Cerebellar cortex (tissue), 1 donor: ENCODE data around the gene CA5B.
A peak's percentile ranks its signal among the peaks of the same experiment; 100 is the strongest.
"Not testable (repeated sequence)": the region's sequence is repeated elsewhere in the genome, so short reads cannot be mapped to it uniquely, and the experiment has no call there.

Experiments
- DNase-seq: peaks from one replicate; pipeline ENCODE4 v3.0.0-alpha.2; 2015; ENCODE audit warnings: low spot score

CA5B gene

DNA sequence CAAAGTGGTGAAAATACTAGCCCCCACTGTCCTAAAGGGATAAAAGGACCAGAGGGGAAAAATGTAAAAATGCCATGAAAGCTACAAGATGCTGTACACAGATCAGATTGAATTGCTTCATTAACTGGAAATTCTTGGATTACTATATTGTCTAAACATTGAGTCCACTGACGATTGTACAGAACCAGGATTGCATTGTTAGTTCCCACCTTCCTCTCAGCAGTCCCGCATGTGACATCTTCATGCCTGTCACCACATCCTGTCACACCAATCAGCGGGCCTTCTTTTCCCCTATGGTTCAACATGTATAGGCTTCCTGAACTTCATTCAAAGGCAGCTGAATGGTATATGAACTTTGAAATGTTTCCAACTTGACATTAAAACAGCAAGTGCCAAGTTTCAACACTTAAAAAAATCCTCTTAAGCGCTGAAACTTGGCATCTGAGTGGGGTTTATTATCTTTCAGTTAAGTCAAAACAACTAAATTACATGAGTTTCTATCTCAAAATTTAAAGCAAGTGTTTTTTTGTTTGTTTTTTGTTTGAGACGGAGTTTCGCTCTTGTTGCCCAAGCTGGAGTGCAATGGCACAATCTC lies 76.8 kb downstream of the CA5B start:
- no peak for DNase-seq

DNA sequence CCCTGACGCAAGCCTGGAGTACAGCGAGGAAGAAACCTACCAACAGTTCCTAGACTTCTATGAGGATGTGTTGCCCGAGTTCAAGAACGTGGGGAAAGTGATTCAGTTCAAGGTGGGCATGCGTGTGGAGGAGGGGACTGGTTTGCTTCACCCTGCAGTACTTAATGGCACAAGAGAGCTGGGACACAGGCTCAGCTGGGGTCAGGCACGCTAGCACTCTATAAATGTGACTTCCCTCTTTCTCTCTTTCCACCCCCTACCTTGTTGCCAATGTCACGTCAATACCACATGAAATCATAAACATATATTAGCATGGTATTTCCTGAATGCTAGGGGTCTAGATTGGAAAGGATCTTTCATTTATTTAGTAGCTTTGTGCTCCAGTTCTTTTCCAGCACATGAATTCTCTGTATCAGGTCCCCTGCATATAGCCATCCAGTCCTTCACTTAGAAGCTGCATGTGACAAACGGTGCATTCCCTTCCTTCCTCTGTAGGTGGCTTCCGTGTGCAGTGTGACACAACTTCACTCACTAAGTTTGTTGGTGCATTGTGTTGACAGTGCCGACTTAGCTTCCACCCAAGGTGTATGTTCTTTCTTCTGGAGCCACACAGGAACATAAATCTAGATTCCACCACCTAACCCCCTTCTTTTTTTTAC lies 77.8 kb downstream of the CA5B start:
- DNase-seq = peak; percentile 10

DNA sequence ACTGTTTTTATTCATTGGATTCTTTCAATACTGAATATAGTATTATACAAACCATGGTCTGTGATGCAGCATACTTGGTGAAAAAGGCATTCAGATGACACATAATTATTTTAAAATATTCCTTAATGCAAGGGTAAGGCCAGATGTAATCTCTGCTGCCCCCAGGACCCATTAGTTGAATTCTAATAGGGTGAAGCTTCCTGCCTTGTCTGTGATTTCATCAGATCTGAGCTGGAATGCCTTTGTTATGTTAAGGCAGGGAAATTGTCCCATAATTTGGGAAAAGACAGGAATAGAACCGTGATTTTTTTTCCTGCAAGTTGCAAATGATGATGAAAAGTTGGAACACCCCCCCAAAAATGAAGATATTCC lies 78.4 kb downstream of the CA5B start:
- no peak for DNase-seq

DNA sequence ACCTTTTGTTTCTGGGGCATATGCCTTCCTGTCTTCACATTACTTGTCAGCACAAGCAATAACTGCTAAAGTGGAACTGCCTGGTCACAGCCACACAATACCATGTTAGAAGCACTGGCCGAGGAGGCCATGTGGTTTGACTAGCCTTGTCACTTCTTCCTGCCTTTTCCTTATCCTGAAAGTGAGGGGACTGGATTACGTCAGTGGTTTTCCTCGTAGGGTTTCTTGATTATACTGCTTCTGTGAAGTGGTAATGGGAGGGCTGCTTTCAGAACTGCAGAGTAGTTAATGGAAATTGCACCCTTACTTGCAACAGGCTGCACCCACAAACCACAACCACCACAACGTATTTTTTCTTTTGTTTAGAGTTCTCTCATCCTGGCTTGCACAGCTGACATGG lies 78.8 kb downstream of the CA5B start:
- no peak for DNase-seq

DNA sequence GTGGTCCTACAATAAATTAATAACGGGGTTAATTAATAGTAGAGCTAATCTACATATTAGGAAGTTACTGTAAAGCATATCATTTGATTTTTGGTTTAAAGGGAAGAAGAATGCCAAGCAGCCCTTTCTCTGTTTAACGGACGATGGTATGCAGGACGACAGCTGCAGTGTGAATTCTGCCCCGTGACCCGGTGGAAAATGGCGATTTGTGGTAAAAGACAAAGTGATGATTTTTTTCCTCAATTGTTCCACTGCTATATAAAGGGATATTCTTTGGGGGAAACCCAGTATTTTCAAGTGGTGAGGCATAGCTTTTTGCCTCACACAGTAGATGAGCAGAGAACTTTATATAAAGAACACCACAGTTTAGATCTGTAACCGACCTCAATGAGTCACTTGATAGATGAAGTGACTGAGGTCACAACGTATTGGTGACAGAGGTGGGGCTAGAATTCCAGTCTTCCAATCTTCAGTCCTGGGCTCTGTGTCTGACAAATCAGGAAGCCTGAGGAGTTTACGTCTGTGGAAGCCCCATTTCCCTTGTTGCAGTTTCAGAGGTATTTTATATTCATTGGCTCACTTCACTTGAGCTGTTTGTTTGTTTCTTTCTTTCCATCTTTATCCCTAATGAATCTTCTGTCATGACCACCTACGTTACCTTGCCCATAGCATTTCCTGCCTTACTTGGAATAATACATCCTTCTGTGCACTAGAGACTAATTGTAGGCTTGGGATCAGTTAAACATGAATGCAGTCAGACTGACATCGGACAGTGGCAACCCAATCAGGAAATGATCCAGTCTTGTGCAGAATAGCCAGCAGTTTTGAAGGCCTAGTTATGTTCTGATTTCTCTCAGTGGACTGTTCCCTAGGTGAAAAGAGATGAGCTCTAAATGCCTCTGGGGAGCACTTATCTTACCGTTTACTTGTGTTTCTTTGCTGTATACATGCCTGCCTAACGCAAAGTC lies 82.3 kb downstream of the CA5B start:
- DNase-seq = no peak

DNA sequence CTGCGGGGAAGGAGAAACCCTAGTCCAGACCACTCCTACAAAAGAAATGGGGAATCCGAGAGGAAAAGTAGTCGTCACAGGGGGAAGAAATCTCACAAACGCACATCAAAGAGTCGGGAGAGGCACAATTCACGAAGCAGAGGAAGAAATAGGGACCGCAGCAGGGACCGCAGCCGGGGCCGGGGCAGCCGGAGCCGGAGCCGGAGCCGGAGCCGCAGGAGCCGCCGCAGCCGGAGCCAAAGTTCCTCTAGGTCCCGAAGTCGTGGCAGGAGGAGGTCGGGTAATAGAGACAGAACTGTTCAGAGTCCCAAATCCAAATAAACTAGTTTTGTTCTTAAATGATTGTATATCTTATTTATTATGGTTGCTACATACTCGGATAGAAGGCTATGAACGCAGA lies 84.9 kb downstream of the CA5B start:
- DNase-seq = no peak

DNA sequence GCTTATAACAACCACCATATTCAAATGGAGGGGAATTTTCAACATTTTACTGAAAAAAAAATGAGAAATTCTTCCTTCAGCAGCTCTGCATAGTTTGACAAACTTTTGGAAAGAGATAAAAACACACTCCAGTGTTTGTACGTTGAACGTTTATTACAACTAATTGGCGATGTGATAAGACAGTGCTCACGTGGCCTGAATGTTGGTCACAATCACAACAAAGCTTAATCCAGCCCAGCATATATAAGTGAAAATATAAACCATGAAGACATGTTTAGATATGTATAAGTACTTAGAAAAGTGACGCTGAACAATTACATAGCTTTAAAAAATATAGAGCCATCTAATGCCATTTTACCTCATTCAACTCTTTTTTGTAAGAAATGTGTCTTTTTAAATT lies 87.9 kb downstream of the CA5B start:
- no peak for DNase-seq

DNA sequence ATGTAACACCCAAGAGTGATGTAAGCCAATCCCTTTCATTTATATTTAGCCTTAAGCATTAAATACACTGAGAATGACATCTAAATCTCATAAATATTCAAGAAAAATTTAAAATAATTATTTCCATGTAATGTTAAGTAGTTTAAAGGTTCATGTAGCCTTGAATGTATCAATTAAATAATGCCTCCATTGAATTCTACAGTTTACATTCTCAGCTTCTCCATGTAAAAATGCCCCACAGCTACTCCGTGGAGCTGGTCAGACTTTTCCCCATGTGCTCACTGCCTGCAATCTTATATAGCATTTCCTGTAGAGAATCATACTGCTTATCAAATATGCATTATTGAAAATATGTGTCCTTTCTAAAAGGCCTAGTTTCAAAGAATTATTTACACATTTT lies 91.1 kb downstream of the CA5B start:
- DNase-seq = no peak

DNA sequence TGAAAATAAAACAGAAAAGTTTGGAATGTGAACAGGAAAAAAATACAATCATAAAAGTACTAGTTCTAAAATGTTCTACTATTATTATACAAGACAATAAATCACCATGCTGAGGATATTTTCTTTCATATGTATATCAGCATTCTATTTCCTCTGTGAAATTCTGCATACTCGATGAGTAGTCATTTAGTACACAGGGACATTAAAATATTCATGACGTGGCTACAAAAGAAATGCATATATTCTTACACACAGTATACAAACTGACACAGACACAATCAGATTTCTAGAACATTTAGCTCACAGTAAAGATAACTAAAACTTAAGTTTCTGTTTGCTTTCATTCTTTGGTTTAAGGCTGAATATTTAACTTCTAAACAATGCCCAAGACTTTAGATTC lies 93.3 kb downstream of the CA5B start:
- DNase-seq = not testable (repeated sequence)

DNA sequence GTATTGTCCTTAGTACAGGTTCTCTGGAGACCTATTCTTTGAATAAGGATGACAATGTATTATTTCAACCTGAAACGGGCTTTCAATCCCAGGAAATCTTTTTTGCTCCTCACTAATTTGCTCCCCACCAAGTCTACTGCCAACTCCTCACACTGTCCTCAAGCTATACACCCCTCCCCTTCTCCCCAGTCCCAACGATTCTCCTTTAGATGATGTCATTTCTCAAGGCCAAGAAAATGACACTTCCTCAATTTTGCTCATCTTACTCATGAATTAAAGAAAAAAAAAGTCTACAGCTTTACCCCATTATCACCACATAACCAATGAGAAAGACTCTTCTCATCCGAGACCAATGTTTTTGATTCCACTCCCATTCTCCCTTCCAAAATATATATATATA lies 96.0 kb downstream of the CA5B start:
- no peak for DNase-seq

DNA sequence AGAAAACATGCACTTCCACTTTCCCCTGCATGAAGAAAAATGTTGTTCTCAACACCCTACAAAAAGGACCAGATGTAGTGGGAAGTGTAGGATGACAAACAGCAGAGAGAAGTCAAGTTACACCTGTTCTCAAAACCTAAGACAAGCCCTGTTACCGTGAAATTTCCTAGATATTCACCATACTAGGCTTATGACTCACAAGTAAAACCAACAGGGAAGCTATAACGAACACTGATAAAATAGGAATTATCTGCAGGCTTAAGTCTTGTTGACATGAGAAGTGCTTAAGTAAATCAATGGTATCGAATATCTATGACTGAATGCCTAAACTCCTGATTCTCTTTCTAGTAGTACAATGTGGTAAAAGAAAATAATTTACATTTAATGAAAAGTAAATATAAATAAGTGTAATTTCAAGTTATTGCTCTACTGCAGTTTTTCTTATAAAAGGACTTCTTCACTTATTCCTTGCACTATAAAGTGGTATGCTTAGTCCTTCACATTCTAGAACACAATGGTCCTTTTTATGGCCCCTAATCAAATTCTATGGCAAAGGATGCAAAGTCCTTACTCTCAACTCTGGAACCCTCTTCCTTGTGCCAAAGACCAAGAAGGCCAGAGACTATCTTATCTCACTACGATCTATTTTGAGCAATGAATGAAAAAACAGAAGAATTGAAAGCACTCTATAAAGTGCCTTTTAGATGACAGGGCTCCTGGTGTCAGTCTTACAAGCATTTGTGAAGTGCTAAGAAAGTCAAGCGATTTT lies 96.9 kb downstream of the CA5B start:
- DNase-seq = no peak
